ENCODE data around the gene SLC4A3. TPM values are rescaled to one million over a fixed set of nuclear protein-coding genes. Genes with fewer than 3 reads are reported as not detected.

The SLC4A3 gene
- total RNA-seq, 4 donors from 2014 or later: 5.2 to 15.8 (median 8.6) TPM

DNA sequence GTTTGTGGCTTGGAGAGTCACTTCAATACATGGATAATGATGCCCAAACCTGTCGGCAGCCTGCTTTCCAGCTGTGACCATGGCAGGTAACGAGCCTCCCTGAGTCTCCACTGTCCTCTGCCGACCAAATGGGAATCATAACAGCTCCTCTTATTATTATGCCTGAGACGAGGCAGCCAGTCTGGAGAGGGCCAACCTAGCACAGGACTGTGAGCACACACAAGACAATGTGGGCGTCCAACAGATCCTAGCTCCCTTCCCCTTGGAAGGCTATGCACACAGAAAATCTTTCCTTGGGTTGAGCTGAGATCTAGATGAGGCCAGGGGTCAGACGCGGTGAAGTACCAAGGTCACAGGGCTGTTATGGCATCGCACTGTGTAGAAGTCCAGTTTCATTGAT, 890 bp upstream of the SLC4A3 start:
- no peak for TF ChIP-seq CTCF (IDR thresholded peaks at IDR 0.05)
- no peak for DNase-seq (ENCODE audit: low spot score)
- no peak for ATAC-seq (ENCODE audit: low FRiP score)

GRCh38 chr2:219628235-219628985, 980 bp downstream of the SLC4A3 start:
- no peak for TF ChIP-seq CTCF (IDR thresholded peaks at IDR 0.05)
- ATAC-seq (ENCODE audit: low FRiP score) (no peak), DNase-seq (ENCODE audit: low spot score) (no peak)

- DNase-seq (ENCODE audit: low spot score) (no peak), ATAC-seq (ENCODE audit: low FRiP score) (no peak)
Observed at GRCh38 chr2:219628986-219629901, 1.8 kb downstream of the SLC4A3 start.

GRCh38 chr2:219629976-219630695, 2.7 kb downstream of the SLC4A3 start:
- TF ChIP-seq CTCF (IDR thresholded peaks at IDR 0.05): no peak
- ATAC-seq (ENCODE audit: low FRiP score) (no peak), DNase-seq (ENCODE audit: low spot score) (no peak)

More at GRCh38 chr2:219628986-219629901, 1.8 kb downstream of the SLC4A3 start:
- TF ChIP-seq CTCF (IDR thresholded peaks at IDR 0.05): no peak

DNA sequence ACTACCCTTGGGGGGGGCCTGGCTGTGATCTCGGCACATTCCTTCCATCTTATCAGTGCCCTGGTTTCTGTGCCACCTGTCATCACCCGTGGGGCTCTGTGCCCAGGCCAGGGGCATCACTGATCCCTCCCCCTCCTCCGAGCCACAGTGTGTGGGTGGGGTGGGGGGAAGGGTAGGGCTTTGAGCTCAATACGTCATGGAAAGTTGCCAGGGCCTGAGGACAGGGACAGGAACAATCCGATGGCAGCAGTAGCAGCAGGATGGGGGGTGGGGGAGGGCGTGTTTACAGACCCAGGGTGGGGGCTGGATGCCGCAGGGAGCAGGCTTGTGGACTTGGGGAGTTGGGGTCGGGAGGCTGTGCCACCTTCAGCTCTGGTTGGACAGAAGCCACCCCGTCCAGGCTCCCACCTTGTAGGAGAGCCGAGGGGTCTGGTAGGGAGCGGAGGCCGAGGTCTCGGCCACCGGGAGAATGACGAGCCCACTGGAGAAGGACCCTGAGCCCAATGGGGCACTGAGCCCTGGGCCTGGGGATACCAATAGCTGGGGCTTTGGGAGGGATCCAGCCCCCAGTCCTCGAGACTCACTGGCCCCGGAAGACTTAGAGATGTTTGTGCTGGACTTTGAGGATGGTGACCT, 3.5 kb downstream of the SLC4A3 start:
- TF ChIP-seq CTCF (IDR thresholded peaks at IDR 0.05): no peak
- DNase-seq (ENCODE audit: low spot score) (no peak), ATAC-seq (ENCODE audit: low FRiP score) (no peak)

GRCh38 chr2:219631406-219631891, 4.0 kb downstream of the SLC4A3 start:
- DNase-seq (ENCODE audit: low spot score): no peak
- no peak for ATAC-seq (ENCODE audit: low FRiP score)
- TF ChIP-seq CTCF (IDR thresholded peaks at IDR 0.05): no peak
